ENCODE data around the gene RNASE11.
"Not testable (repeated sequence)": the region's sequence is repeated elsewhere in the genome, so short reads cannot be mapped to it uniquely, and the experiment has no call there.

RNASE11 gene

DNA sequence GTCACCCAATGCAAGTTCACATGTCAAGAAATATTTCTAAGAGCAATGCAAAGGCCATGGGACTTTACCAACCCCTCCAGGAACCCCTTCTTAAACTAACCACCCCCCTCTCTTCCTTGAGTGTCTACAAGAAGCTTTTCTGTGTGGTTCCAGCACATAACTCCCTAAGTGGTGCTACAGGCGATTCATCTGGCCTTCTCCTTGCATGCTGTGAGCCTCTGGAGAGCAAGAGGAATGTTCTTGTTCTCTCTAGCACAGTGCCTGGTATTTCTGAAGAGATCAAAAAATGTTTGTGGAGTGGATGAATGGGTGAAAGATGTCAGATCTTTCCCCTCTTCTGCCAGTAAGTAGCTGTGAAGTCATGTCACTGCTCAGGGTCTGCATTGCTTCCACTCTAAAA, 9.3 kb upstream of the RNASE11 start:
- Histone ChIP-seq H3K27me3 (ENCODE audit: insufficient read depth, low read length) (no peaks in the 10 kb centered on the region), H2AFZ (ENCODE audit: low read length) (no peak overlapping the region), H3K4me3 (ENCODE audit: low read depth, low read length, poor library complexity, severe bottlenecking) (no peak overlapping the region)

DNA sequence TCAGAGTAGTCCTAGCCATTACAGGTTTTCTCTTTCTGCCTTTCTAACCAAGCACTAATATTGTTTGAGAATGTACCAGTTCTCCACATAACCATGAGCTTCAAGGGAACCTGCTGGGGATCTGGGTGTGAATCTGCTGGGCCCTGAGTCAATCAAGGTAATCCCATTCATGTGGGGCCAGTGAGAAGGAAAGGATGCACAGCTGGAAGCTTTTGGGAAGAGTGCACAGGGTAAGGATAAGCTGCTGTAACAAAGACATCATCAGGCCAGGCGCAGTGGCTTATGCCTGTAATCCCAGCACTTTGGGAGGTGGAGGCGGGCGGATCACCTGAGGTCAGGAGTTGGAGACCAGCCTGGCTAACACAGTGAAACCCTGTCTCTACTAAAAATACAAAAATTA, 7.9 kb upstream of the RNASE11 start:
- not testable (repeated sequence) for H3K4me2 ChIP-seq (ENCODE audit: low read length); H3K27me3 ChIP-seq (ENCODE audit: insufficient read depth, low read length); H3K36me3 ChIP-seq (ENCODE audit: insufficient read depth, low read length); H3K79me2 ChIP-seq (ENCODE audit: insufficient read depth, low read length); H3K4me3 ChIP-seq (ENCODE audit: low read depth, low read length, poor library complexity, severe bottlenecking); H3F3A ChIP-seq (ENCODE audit: insufficient read depth, low read length); H3K9me2 ChIP-seq (ENCODE audit: low read depth, low read length); H3K27ac ChIP-seq (ENCODE audit: low read depth, low read length, poor library complexity, severe bottlenecking); H3K4me1 ChIP-seq (ENCODE audit: insufficient read depth, low read length, severe bottlenecking); H3K9me3 ChIP-seq (ENCODE audit: low read length); H4K20me1 ChIP-seq (ENCODE audit: insufficient read depth, low read length); H2AFZ ChIP-seq (ENCODE audit: low read length); H3K9ac ChIP-seq (ENCODE audit: low read length)

More for the DNA sequence above, 9.3 kb upstream of the RNASE11 start:
- no peaks in the 10 kb centered on the region for H3K4me1 ChIP-seq (ENCODE audit: insufficient read depth, low read length, severe bottlenecking)
- no peaks in the 10 kb centered on the region for H3F3A ChIP-seq (ENCODE audit: insufficient read depth, low read length)
- H4K20me1 ChIP-seq (ENCODE audit: insufficient read depth, low read length): no peaks in the 10 kb centered on the region
- H3K9me3 ChIP-seq (ENCODE audit: low read length): no peaks in the 10 kb centered on the region
- TF ChIP-seq, protein P1, sequence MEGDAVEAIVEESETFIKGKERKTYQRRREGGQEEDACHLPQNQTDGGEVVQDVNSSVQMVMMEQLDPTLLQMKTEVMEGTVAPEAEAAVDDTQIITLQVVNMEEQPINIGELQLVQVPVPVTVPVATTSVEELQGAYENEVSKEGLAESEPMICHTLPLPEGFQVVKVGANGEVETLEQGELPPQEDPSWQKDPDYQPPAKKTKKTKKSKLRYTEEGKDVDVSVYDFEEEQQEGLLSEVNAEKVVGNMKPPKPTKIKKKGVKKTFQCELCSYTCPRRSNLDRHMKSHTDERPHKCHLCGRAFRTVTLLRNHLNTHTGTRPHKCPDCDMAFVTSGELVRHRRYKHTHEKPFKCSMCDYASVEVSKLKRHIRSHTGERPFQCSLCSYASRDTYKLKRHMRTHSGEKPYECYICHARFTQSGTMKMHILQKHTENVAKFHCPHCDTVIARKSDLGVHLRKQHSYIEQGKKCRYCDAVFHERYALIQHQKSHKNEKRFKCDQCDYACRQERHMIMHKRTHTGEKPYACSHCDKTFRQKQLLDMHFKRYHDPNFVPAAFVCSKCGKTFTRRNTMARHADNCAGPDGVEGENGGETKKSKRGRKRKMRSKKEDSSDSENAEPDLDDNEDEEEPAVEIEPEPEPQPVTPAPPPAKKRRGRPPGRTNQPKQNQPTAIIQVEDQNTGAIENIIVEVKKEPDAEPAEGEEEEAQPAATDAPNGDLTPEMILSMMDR (IDR thresholded peaks at IDR 0.05; ENCODE audit: low read length): no peak
- no peak for TF ChIP-seq EZH2 (IDR thresholded peaks at IDR 0.05; ENCODE audit: borderline replicate concordance, low read length)
- no peak overlapping the region for H3K4me2 ChIP-seq (ENCODE audit: low read length)
- no peaks in the 10 kb centered on the region for H3K36me3 ChIP-seq (ENCODE audit: insufficient read depth, low read length)
- no peak overlapping the region for H3K9ac ChIP-seq (ENCODE audit: low read length)
- no peaks in the 10 kb centered on the region for H3K79me2 ChIP-seq (ENCODE audit: insufficient read depth, low read length)
- H3K9me2 ChIP-seq (ENCODE audit: low read depth, low read length): no peaks in the 10 kb centered on the region
- H3K27ac ChIP-seq (ENCODE audit: low read depth, low read length, poor library complexity, severe bottlenecking): no peak overlapping the region

DNA sequence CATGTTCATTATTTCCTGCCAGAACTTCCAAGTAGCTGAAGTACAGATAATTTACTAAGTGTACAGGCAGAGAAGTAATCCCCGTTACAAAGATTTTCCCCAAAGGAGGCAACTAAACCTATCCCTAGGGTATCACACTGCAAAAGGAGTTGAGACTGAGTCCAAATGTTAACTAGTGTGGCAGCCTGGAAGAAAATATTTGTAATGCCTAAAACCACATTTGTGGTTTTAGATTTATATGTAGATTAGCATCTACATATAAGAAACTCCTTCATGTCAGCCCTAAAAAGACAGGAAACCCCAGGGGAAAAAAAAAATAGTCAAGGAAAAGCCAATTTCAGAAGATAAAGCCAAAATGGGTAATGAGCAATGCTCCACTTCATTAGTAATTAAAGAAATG, 4.8 kb upstream of the RNASE11 start:
- H3K9ac ChIP-seq (ENCODE audit: low read length): no peak overlapping the region
- no peak for TF ChIP-seq EZH2 (IDR thresholded peaks at IDR 0.05; ENCODE audit: borderline replicate concordance, low read length)
- TF ChIP-seq, protein P1 (IDR thresholded peaks at IDR 0.05; ENCODE audit: low read length): no peak
- no peaks in the 10 kb centered on the region for H3K9me2 ChIP-seq (ENCODE audit: low read depth, low read length)
- no peaks in the 10 kb centered on the region for H4K20me1 ChIP-seq (ENCODE audit: insufficient read depth, low read length)
- H3K4me3 ChIP-seq (ENCODE audit: low read depth, low read length, poor library complexity, severe bottlenecking): no peak overlapping the region
- H3K4me2 ChIP-seq (ENCODE audit: low read length): no peak overlapping the region
- H3K9me3 ChIP-seq (ENCODE audit: low read length): no peaks in the 10 kb centered on the region
- no peaks in the 10 kb centered on the region for H3F3A ChIP-seq (ENCODE audit: insufficient read depth, low read length)
- no peak overlapping the region for H2AFZ ChIP-seq (ENCODE audit: low read length)
- 0 out of 2 replicates have a peak, but pooled peaks cover 2% of the 10 kb centered on the region for H3K27me3 ChIP-seq (ENCODE audit: insufficient read depth, low read length)
- H3K27ac ChIP-seq (ENCODE audit: low read depth, low read length, poor library complexity, severe bottlenecking): no peak overlapping the region
- no peaks in the 10 kb centered on the region for H3K4me1 ChIP-seq (ENCODE audit: insufficient read depth, low read length, severe bottlenecking)
- no peaks in the 10 kb centered on the region for H3K79me2 ChIP-seq (ENCODE audit: insufficient read depth, low read length)
- H3K36me3 ChIP-seq (ENCODE audit: insufficient read depth, low read length): no peaks in the 10 kb centered on the region

DNA sequence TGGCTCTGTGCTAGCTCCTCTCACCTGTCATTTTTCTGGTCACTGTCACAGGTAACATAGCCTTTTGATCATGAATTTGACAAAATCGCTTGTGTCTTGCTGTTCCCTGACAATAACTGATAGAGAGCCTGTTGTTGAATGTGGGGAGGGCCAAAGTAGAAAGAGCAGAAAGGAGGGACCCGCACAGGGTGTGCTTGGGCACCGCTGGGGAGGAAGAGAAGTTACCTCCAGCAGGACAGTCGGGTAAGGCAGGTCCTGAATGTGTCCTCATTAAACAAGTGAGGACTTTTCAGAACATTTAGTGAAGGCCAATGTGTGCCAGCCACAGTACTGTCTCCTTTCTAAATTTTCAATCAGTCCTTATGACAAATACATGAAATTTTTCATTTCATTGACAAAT, 3.4 kb upstream of the RNASE11 start, which contains the start of gene RNASE12:
Gene RNASE12, minus strand, starts transcription at position 142 of the 400 bp plus-strand sequence. CDS start 653 bp downstream, outside the sequence.
- Histone ChIP-seq H3K9ac (ENCODE audit: low read length) (no peak within 1 kb of the TSS), H3K9me2 (ENCODE audit: low read depth, low read length) (no peaks in the 10 kb centered on the region), H2AFZ (ENCODE audit: low read length) (no peak within 1 kb of the TSS), H3K27ac (ENCODE audit: low read depth, low read length, poor library complexity, severe bottlenecking) (no peak within 1 kb of the TSS), H4K20me1 (ENCODE audit: insufficient read depth, low read length) (no peaks in the 10 kb centered on the region), H3K9me3 (ENCODE audit: low read length) (no peaks in the 10 kb centered on the region), H3K4me3 (ENCODE audit: low read depth, low read length, poor library complexity, severe bottlenecking) (no peak within 1 kb of the TSS), H3K4me2 (ENCODE audit: low read length) (no peak within 1 kb of the TSS), H3K36me3 (ENCODE audit: insufficient read depth, low read length) (no peaks in the 10 kb centered on the region), H3K4me1 (ENCODE audit: insufficient read depth, low read length, severe bottlenecking) (no peaks in the 10 kb centered on the region), H3K79me2 (ENCODE audit: insufficient read depth, low read length) (no peaks in the 10 kb centered on the region), H3K27me3 (ENCODE audit: insufficient read depth, low read length) (0 out of 2 replicates have a peak, but pooled peaks cover 4% of the 10 kb centered on the region), H3F3A (ENCODE audit: insufficient read depth, low read length) (no peaks in the 10 kb centered on the region)
- TF ChIP-seq, protein P1 (IDR thresholded peaks at IDR 0.05; ENCODE audit: low read length): no peak
- no peak for TF ChIP-seq EZH2 (IDR thresholded peaks at IDR 0.05; ENCODE audit: borderline replicate concordance, low read length)
